ENCODE results near the gene PSMD1.

The PSMD1 gene

DNA sequence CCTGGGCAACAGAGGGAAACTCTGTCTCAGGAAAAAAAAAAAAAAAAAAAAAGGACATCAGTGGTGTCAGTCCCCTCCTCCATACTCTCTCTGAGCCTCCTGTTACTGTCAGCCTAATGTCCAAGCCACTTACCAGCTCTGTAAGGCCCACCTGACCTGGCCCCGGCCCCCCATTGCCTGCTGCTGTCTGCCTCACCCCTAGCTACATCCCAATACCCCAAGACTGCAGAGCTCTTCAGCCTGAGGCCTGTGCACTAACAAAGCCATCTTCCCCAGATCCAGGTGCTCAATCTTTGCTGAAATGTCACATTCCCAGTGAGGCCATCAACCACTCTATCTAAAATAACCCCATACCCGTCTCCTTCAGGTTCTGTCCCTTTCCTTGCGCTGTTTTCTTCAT, 147.5 kb downstream of the PSMD1 start:
- no peak for DNase-seq (ENCODE audit: low spot score)

DNA sequence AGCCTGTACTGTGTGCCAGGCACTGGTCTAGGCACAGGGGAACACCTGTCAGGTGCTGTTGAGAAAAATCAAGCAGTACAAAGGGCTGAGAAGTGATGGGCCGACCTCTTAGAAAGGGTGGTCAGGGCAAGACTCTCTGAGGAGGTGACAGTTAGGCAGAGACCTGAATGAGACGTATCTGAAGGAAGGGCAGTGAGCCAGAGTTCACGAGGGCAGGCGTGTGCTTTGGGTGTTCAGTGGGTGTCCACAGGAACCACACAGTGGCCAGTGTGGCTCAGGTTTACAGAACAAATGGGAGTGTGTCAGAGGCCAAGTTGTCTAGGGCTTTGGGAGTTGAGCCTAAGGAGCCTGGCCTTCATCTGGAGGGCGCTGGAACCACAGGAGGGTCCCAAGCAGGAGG, 147.9 kb downstream of the PSMD1 start:
- no peak for DNase-seq (ENCODE audit: low spot score)

DNA sequence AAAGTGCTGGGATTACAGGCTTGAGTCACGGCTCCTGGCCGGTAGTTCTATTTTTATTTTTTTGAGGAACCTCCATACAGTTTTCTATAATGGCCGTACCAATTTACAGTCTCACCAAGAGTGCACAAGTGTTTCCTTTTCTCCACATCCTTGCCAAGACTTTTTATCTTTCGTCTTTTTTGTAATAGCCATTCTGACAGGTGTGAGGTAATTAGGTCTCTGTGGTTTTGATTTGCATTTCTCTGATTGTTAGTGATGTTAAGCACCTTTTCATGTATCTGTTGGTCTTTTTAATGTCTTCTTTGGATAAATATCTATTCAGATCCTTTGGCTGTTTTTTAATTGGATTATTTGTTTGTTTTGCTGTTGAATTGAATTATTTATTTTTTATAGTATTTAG, 151.1 kb downstream of the PSMD1 start:
- DNase-seq (ENCODE audit: low spot score): no peak

DNA sequence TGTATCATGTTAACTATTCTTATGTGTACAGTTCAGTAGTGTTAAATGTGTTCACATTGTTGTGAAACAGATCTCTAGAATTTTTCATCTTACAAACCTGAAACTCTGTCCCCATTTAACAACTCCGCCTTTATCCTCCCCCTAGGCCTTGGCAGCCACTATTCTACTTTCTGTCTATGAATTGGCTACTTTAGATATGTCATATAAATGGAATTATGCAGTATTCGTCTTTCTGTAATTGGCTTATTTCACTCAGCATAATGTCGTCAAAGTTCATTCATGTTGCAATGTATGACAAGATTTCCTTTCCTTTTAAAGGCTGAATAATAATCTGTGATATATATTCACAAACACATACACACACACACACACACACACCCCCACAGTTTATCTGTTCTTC, 154.1 kb downstream of the PSMD1 start:
- DNase-seq (ENCODE audit: low spot score): no peak

DNA sequence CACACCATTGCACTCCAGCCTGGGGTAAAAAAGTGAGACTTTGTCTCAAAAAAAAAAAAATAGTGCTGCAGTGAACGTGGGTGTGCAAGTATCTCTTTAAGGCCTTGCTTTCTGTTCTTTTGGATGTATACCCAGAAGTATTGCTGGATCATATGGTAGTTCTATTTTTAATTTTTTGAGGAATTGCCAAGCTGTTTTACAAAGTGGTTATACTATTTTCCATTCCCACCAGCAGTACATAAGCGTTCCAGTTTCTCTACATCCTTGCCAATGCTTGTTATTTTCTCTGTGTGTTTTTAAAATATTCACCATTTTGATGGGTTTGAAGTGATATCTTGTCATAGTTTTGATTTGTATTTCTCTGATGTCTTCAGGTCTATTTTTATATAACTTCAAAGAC, 154.8 kb downstream of the PSMD1 start:
- DNase-seq (ENCODE audit: low spot score): no peak

DNA sequence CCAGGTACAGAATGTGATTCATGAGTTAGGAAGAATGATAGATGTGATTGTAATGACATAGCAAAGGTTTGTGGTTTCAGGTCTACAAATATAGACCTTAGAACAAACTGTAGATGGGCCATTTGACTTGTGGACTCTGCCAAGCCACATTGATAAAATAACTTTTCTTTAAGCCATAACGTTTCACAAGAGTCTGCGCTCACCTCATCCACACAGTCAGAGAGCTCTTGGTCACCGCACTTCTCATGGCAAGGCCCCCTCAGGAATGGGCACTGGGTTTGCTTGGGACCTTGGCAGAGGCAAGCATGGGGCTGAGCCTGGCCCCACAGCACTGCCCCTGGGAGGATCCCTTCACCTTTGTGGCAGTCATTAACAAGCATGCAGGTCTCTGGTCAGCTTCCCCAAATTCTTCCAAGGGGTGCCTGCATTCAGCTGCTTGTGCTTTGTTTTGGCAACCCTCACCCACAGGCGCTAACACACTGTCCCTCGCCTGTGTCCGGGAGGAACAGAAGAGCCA, 155.7 kb downstream of the PSMD1 start:
- no peak for DNase-seq (ENCODE audit: low spot score)

DNA sequence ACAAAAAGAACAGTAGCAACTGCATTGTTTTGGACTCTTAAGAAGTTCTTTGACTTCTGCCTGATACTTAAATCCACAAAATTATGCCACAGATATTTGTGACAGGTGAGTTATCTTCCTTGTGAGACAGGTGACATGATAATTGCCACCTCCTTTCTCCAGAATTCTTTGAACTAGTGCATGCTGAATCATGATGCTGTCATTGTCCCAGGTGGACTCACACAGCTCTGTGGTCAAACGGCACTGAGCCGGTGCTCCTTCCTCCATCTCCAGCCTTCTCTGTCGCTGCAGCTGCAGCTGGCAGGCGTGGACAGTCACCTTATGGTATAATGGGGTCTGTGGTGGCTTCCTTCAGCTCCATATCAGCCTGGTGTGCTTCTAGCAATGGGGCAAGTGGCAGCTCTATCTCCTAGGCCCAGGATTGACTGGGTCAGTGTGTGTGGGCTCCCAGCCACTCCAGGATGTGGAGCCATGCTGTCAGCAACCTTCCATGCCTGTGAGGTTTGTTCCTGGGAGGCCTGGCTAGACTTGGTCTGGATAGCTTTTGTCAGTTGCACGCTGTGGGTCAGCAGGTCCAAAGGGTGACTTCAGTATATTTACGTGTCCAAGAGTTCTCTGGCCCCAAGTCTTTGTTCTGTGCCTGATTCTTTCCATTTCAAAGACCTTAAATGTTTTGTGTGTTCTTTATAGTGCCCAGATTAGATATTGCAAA, 157.4 kb downstream of the PSMD1 start:
- DNase-seq (ENCODE audit: low spot score): no peak

DNA sequence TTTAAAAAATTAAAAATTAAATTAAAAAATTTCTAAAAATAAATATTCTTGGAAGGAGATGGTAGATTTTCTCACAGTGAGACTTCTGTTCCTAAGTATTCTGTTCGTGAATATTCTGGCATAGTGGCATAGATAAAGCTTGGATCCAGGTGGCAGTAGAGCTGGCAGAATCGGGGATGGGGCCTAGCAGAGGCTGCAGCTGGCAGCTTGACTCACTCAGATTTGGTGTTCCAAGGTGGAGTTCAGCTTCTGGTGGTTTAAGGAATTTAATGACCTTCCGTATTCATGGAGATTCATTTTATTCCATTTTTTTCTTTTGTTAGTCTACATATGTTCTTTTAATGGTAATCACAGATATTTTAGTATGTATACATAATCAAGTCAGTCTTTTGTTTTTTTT, 161.7 kb downstream of the PSMD1 start:
- DNase-seq (ENCODE audit: low spot score): no peak

DNA sequence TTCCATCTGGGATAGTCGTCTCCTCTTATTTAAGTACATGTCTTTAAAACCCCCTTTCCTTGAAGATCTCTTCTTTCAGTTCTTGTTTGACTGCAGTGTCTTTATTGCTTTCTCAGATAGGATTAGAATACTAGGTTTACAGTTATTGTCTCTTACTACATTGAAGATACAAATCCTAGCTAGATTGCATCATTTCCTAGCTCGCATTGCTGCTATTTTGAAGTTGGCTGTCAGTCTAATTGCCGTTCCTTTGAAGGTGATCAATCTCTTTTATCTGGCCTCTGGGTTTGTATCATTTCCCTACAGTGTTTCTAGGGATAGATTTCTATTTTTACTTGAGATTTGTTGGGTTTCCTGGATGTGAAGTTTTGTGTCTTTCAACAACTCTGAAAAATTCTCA, 162.6 kb downstream of the PSMD1 start:
- DNase-seq (ENCODE audit: low spot score): no peak

DNA sequence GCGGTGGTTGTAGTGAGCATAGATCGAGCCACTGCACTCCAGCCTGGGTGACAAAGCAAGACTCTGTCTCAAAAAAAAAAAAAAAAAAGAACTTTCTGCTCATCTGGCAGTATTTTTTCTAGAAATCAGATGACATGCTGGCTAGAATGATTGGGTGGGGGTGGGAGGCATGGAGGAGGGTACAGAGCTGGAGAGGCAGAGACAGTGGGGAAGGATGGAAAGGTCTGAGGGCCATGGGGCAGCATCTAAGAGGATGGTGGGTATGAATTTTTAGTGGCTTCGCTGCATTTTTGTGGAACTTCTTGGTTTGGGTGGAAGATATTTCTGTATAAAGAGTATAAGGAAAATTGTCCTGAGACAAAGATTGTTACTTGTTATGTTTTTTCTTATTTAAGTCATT, 165.1 kb downstream of the PSMD1 start:
- DNase-seq (ENCODE audit: low spot score): no peak
